NCI-H69 (cell line): Measurements from ENCODE around the gene TMED3.
A peak's percentile ranks its signal among the peaks of the same experiment; 100 is the strongest.
"Not testable (repeated sequence)": the region's sequence is repeated elsewhere in the genome, so short reads cannot be mapped to it uniquely, and the experiment has no call there.

ENCODE experiments used
- DNase-seq: peaks from one replicate; lab custom pipeline; 2025; lab: John Stamatoyannopoulos, UW

TMED3 gene

GRCh38 chr15:79316864-79317263 is 6.0 kb downstream of the TMED3 start:
- no peak for DNase-seq

GRCh38 chr15:79319973-79320372 is 9.1 kb downstream of the TMED3 start:
- DNase-seq, result not testable (repeated sequence)

- no peak for DNase-seq
These were observed 11.0 kb downstream of the TMED3 start for GRCh38 chr15:79321876-79322275.

- no peak for DNase-seq
These were observed 11.4 kb downstream of the TMED3 start for GRCh38 chr15:79322306-79322705.

GRCh38 chr15:79322945-79323344 is 12.0 kb downstream of the TMED3 start:
- DNase-seq, result no peak

- peak; percentile 5 for DNase-seq
These were observed 18.3 kb downstream of the TMED3 start for GRCh38 chr15:79329171-79329611.

GRCh38 chr15:79332824-79333510 is 22.1 kb downstream of the TMED3 start:
- no peak for DNase-seq

- no peak for DNase-seq
These were observed 26.7 kb downstream of the TMED3 start for GRCh38 chr15:79337591-79337990.

- DNase-seq, result peak; percentile 16
These were observed 28.8 kb downstream of the TMED3 start for GRCh38 chr15:79339588-79340314.

- no peak for DNase-seq
These were observed 29.3 kb downstream of the TMED3 start for GRCh38 chr15:79340315-79340602.

GRCh38 chr15:79341396-79341795 is 30.5 kb downstream of the TMED3 start:
- no peak for DNase-seq

GRCh38 chr15:79349525-79349924 is 38.6 kb downstream of the TMED3 start:
- peak; percentile 4 for DNase-seq

- peak; percentile 0 for DNase-seq
These were observed 41.3 kb downstream of the TMED3 start for GRCh38 chr15:79352206-79352605.

- DNase-seq, result no peak
These were observed 46.7 kb downstream of the TMED3 start for GRCh38 chr15:79357566-79357965.

GRCh38 chr15:79358069-79358468 is 47.2 kb downstream of the TMED3 start:
- no peak for DNase-seq

GRCh38 chr15:79364571-79365240 is 53.8 kb downstream of the TMED3 start:
- no peak for DNase-seq

GRCh38 chr15:79365765-79366164 is 54.9 kb downstream of the TMED3 start:
- DNase-seq, result no peak

- no peak for DNase-seq
These were observed 55.8 kb downstream of the TMED3 start for GRCh38 chr15:79366691-79367090.

- no peak for DNase-seq
These were observed 59.8 kb downstream of the TMED3 start for GRCh38 chr15:79370716-79371115.

- no peak for DNase-seq
These were observed 60.7 kb downstream of the TMED3 start for GRCh38 chr15:79371591-79371990.

GRCh38 chr15:79372428-79372827 is 61.5 kb downstream of the TMED3 start:
- DNase-seq, result no peak
